Right atrium auricular region (tissue), 2 donors: Measurements from ENCODE around the gene TBC1D20. TPM values are rescaled to one million over a fixed set of nuclear protein-coding genes. Genes with fewer than 3 reads are reported as not detected.
A peak's percentile ranks its signal among the peaks of the same experiment; 100 is the strongest.

ENCODE experiments used
- DNase-seq: peaks from one replicate; pipeline ENCODE4 v3.0.0-alpha.2; 2019; ENCODE audit warnings: low spot score
- H3K27ac ChIP-seq, 2 donors: fragments of 200-600 bp; sonication (generic); 1 replicate in 1 of 2; 2 replicates in 1 of 2; pipeline ENCODE4 v1.5.1; 2016 to 2019
- H3K27me3 ChIP-seq, 2 donors: fragments of 200-600 bp; sonication (generic); one replicate each; pipeline versions ENCODE4 v1.5.1 to v1.6.0; 2017 to 2019
- H3K36me3 ChIP-seq: fragments of 200-600 bp; sonication (generic); one replicate; pipeline ENCODE4 v1.5.1; 2016
- H3K4me1 ChIP-seq, 2 donors: fragments of 200-600 bp; sonication (generic); one replicate each; pipeline versions ENCODE4 v1.5.1 to v1.6.0; 2017 to 2019
- H3K4me3 ChIP-seq, 2 donors: fragments of 200-600 bp; sonication (generic); 1 replicate in 1 of 2; 2 replicates in 1 of 2; pipeline ENCODE4 v1.5.1; 2017 to 2019; ENCODE audit warnings: mild to moderate bottlenecking in 1 of 2, moderate library complexity in 1 of 2
- H3K9me3 ChIP-seq, 2 donors: fragments of 200-600 bp; sonication (generic); one replicate each; pipeline ENCODE4 v1.5.1; 2019
- CTCF ChIP-seq, 2 donors: fragments of 200-600 bp; sonication (generic); IDR thresholded peaks; one replicate each; pipeline ENCODE4 v1.5.1; 2019; ENCODE audit warnings: antibody characterized with exemption in 2 of 2
- total RNA-seq, 2 donors: library from RNA; depleted of rRNA; stranded (reverse); fragments of >200 nt; gene quantifications; one replicate each; pipeline ENCODE4 v1.1.0, GENCODE V29; 2016

TBC1D20 gene
- total RNA-seq, 2 donors from 2014 or later = 24.3 to 27.0 TPM

- peaks cover 0 to 25% of the 10 kb centered on the region in 2 donors for H3K4me1 ChIP-seq
- no peak for TF ChIP-seq CTCF (IDR thresholded peaks at IDR 0.05)
- no peak for DNase-seq
- H3K27ac ChIP-seq = no peak overlapping the region
- H3K4me3 ChIP-seq = peak overlapping the region in 1 of 2 donors; percentile 86
- no peaks in the 10 kb centered on the region for H3K9me3 ChIP-seq
- H3K36me3 ChIP-seq = peaks cover 13% of the 10 kb centered on the region
- H3K27me3 ChIP-seq = no peaks in the 10 kb centered on the region
These were observed 52.4 kb downstream of the TBC1D20 start for GRCh38 chr20:409697-410559.

GRCh38 chr20:408843-409696 lies 53.3 kb downstream of the TBC1D20 start:
- Histone ChIP-seq H3K27me3 (no peaks in the 10 kb centered on the region), H3K9me3 (no peaks in the 10 kb centered on the region), H3K36me3 (peaks cover 13% of the 10 kb centered on the region), H3K4me1 (peaks cover 0 to 25% of the 10 kb centered on the region in 2 donors), H3K4me3 (peak overlapping the region; percentile 86 to 89), H3K27ac (peak overlapping the region; percentile 88 to 94)
- DNase-seq = no peak
- TF ChIP-seq CTCF (IDR thresholded peaks at IDR 0.05) = no peak

- no peaks in the 10 kb centered on the region for H3K9me3 ChIP-seq
- peak within 1 kb of the TSS; percentile 86 to 89 for H3K4me3 ChIP-seq
- peak; percentile 82 for DNase-seq
- H3K27ac ChIP-seq = peak within 1 kb of the TSS; percentile 88 to 94
- no peaks in the 10 kb centered on the region for H3K27me3 ChIP-seq
- H3K4me1 ChIP-seq = peaks cover 0 to 25% of the 10 kb centered on the region in 2 donors
- H3K36me3 ChIP-seq = peaks cover 13% of the 10 kb centered on the region
- no peak for TF ChIP-seq CTCF (IDR thresholded peaks at IDR 0.05)
These were observed 54.1 kb downstream of the TBC1D20 start, which contains the start of gene RBCK1 for GRCh38 chr20:407953-408842. TSS of gene RBCK1 (plus strand) at chr20:408299. CDS start at chr20:408758, 459 bp downstream.

GRCh38 chr20:407133-407952 lies 55.0 kb downstream of the TBC1D20 start:
- no peak for TF ChIP-seq CTCF (IDR thresholded peaks at IDR 0.05)
- DNase-seq = peak; percentile 81
- Histone ChIP-seq H3K27me3 (no peaks in the 10 kb centered on the region), H3K4me1 (peaks cover 0 to 25% of the 10 kb centered on the region in 2 donors), H3K9me3 (no peaks in the 10 kb centered on the region), H3K4me3 (peak overlapping the region; percentile 42 to 86), H3K27ac (peak overlapping the region; percentile 88 to 94), H3K36me3 (peaks cover 13% of the 10 kb centered on the region)
